GM12865 (cell line): ENCODE results near the gene EPS8L3.

ENCODE experiments used
- DNase-seq: peaks from one replicate; pipeline ENCODE4 v3.0.0; 2010; ENCODE audit warnings: low read depth
- H3K4me3 ChIP-seq: 2 replicates; pipeline ENCODE4 v1.5.1; 2011; ENCODE audit warnings: mild to moderate bottlenecking, low read depth, low read length, control low read depth
- TF ChIP-seq, protein P1 (sequence below): IDR thresholded peaks from 2 replicates; pipeline ENCODE4 v1.5.1; 2011; ENCODE audit warnings: low read length, control low read depth, low read depth, inconsistent platforms; ENCODE audit not compliant: insufficient read depth; ENCODE audit errors: missing control alignments

EPS8L3 gene, protein sequence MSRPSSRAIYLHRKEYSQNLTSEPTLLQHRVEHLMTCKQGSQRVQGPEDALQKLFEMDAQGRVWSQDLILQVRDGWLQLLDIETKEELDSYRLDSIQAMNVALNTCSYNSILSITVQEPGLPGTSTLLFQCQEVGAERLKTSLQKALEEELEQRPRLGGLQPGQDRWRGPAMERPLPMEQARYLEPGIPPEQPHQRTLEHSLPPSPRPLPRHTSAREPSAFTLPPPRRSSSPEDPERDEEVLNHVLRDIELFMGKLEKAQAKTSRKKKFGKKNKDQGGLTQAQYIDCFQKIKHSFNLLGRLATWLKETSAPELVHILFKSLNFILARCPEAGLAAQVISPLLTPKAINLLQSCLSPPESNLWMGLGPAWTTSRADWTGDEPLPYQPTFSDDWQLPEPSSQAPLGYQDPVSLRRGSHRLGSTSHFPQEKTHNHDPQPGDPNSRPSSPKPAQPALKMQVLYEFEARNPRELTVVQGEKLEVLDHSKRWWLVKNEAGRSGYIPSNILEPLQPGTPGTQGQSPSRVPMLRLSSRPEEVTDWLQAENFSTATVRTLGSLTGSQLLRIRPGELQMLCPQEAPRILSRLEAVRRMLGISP

DNA sequence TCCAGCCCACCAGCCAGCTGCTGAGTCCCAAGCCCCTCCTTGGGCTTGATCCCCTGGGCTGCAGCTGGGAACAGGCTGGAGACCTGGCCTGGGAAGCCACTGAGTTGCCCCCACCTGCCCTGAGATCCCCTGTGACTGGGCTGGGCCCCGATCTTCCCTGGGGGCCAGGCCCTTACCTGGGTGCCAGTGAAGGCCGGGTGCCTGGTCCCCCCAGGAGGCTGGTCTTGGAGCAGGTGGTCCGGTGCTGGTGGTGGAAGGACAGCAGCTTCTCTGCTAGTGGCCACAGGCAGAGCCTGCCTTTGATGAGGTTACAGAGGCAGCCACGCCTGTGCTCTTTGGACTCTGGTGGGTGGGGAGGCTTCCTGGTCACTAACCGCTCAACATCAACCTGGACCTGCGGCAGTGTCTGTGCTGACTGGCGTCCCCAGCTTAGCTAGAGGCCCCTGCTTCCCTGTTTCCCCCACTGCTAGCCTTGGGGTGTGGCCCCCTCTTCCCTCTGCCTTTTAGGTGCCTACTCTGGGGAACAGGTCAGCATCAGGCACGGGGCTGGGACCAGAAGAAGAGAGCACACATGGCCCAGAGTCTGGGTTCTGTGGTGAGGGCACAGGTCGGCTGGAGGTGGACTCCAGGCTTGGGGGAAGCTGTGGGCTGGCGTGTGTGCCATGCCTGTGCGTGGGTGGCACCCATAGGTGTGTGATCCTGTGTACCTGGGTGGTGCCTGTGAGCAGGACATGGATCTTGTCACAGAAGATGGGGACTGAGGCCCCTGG is at the start of gene EPS8L3:
TSS of gene EPS8L3 (minus strand) at position 278 of the 770 bp plus-strand sequence. CDS start 2,174 bp downstream, outside the sequence.
- no peak for DNase-seq
- H3K4me3 ChIP-seq: no peak within 1 kb of the TSS
- TF ChIP-seq, protein P1, sequence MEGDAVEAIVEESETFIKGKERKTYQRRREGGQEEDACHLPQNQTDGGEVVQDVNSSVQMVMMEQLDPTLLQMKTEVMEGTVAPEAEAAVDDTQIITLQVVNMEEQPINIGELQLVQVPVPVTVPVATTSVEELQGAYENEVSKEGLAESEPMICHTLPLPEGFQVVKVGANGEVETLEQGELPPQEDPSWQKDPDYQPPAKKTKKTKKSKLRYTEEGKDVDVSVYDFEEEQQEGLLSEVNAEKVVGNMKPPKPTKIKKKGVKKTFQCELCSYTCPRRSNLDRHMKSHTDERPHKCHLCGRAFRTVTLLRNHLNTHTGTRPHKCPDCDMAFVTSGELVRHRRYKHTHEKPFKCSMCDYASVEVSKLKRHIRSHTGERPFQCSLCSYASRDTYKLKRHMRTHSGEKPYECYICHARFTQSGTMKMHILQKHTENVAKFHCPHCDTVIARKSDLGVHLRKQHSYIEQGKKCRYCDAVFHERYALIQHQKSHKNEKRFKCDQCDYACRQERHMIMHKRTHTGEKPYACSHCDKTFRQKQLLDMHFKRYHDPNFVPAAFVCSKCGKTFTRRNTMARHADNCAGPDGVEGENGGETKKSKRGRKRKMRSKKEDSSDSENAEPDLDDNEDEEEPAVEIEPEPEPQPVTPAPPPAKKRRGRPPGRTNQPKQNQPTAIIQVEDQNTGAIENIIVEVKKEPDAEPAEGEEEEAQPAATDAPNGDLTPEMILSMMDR: no peak

DNA sequence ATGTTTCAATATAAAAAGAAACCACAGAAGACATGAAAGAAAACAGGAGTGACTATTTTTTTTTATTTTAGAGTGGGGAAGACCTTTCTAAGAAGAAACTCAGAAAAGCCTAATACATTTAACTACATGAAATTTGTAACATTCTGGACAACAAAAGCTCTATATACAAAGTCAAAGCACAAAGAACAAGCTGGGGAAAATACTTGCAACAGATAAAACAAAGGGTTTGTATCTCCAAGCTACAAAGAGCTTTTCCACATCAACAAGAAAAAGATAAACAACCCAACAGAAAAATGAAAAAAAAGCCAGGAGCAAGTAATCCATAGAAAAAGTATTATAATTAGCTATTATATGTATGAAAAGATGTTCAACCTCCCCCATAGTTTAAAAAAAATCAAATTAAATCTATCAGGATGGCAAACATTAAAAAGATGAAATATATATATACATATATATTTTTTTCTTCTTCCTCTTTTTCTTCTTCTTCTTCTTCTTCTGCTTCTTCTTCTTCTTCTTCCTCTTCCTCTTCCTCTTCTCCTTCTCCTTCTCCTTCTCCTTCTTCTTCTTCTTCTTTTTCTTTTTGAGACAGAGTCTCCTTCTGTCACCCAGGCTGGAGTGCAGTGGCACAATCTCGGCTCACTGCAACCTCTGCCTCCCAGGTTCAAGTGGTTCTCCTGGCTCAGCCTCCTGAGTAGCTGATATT is 49.1 kb upstream of the EPS8L3 start:
- TF ChIP-seq, protein P1: no peak
- no peak for DNase-seq
- H3K4me3 ChIP-seq: no peak overlapping the region

DNA sequence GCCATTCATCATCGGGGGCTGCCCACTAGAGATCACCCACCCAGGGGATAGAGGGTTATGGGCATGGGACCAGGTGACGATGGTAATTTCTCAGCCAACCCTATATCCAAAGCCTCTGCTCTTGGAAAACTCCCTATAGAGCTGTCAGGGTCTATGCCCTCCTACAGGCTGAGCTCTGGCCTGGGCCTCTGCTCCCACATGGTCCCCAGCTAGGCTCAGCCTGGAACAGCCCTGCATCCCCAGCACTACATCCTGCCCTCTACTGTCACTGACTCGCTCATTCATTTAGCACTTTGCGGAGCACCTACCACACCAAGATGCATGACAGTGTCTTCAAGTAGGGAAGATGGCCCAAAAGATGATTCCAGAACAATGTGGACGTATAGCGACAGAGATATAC is 45.0 kb upstream of the EPS8L3 start:
- TF ChIP-seq, protein P1: no peak
- no peak overlapping the region for H3K4me3 ChIP-seq
- no peak for DNase-seq

DNA sequence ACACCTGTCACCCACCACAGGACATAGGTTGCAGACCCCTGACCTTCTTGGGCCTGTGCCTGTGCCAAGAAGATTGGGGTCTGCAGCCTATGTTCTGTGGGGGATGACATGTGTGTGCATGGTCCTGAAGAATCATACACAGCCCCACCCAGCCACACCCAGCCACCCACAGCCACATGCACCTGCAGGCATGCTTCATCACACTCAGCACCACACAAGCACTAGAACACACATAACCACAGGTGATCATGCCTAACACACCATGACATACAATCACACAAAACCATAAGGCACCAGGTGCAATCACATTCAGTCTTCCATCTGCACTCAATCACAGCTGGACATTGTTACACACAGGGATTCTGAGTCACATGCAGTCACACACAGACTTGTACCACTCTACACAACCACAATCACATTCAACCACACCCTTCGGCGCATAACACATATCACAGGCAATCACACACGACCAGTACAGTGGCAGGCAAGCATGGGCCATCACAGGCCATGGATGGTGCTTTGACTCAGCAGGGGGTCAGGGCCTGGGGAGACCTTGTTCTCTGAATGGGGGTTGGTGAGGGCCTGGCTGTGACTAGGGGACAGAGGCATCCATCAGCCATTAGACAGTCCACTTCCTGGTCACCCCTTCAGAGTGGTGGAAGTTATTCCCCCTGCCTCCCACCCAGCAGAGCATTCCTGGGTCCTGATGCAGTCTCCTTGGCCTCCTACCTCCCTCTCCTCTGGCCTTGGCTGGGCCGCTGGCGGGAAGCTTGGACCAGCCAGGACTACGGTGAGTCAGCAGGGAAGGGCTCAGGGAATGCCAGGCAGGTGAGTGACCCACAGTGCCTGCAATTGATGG is 44.3 kb upstream of the EPS8L3 start:
- H3K4me3 ChIP-seq: no peak overlapping the region
- DNase-seq: no peak
- TF ChIP-seq, protein P1: no peak

DNA sequence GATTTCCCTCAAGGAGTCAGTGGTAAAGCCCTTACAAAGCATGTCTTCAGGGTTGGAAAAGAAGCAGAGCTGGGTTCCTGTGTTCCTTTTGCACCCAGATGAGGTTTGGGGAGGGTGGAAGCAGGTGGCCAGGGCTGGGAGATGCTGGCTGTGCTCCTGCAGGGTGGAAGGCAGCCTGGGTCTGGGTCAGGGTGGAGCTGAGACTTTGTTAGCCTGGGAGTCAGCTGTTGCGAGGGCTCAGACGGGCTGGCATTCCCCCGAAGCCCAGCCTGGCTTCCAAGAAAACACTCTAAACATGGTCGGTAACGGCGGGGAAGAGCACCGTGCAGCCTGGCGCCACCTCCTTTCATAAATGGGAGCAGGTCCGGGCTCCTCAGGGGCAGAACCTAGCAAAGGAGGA is 43.7 kb upstream of the EPS8L3 start:
- TF ChIP-seq, protein P1: no peak
- DNase-seq: no peak
- no peak overlapping the region for H3K4me3 ChIP-seq
